Brain microvascular endothelial cell (primary cell): ENCODE data around the gene CCN2.

Experiments used
- DNase-seq: peaks from one replicate; pipeline ENCODE4 v3.0.0-alpha.2; 2020
- H3K27ac ChIP-seq: fragments of 250-450 bp; sonication (Bioruptor Pico); 2 replicates; pipeline ENCODE4 v1.5.1; 2020; ENCODE audit warnings: mild to moderate bottlenecking, moderate library complexity
- H3K27me3 ChIP-seq: fragments of 250-450 bp; sonication (Bioruptor Pico); replicated peaks from 2 replicates; pipeline ENCODE4 v1.5.1; 2020; ENCODE audit warnings: mild to moderate bottlenecking
- H3K36me3 ChIP-seq: fragments of 250-450 bp; sonication (Bioruptor Pico); replicated peaks from 2 replicates; pipeline ENCODE4 v1.5.1; 2020; ENCODE audit warnings: mild to moderate bottlenecking
- H3K4me3 ChIP-seq: 2 replicates; pipeline ENCODE4 v1.5.1; 2011; ENCODE audit warnings: low read depth, mild to moderate bottlenecking, control low read depth, low read length, moderate library complexity
- CTCF ChIP-seq: IDR thresholded peaks from 2 replicates; pipeline ENCODE4 v1.5.1; 2011; ENCODE audit warnings: low read depth, mild to moderate bottlenecking, moderate library complexity, low read length, control low read depth, inconsistent platforms; ENCODE audit errors: missing control alignments
- in situ Hi-C: cut with HindIII; loops from 2 replicates; pipeline ENCODE4 v1.10.0; 2017; ENCODE audit warnings: low sequenced_read_pairs, low pct_ligation_motif_present

CCN2 gene

GRCh38 chr6:131954775-131955107, 3.6 kb upstream of the CCN2 start:
- DNase-seq: peak; percentile 99
- Histone ChIP-seq H3K4me3 (no peak overlapping the region), H3K36me3 (peaks cover 11% of the 10 kb centered on the region), H3K27me3 (no peaks in the 10 kb centered on the region), H3K27ac (peak overlapping the region; percentile 95)
- TF ChIP-seq CTCF: no peak
- in situ Hi-C loops: no loop called here

DNA sequence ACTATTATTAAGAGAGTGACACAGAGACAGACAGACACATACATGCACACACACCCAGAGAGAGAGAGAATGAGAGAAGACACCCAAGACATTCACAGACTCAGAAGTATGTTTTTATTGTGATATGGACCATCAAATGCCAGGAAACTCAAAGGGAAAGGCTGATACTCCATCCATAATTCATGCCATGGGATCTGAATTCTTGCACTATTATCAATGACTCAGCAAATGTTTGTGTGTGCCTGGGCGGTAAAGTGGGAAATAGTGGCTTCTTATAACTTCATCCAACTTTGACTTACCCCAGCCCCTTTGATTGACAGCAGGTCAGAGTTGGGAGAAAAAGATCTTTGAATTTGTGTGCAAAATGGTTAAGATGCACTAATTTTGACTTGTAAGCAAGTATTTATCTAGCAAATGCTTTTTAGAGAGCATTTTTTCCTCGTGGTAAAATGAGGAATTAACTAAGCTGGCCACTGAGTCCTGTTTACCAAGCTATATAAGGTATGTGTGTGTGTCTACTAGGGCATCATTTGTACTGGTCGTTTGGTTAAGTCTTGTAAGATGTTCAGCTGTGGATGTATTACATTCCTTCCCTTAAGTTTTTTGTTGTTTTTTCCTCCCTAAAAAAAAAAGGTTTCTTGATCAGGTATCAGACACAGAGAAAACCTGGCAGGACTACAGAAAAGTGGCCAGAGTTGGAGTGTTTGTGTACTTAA, 3.0 kb upstream of the CCN2 start:
- Histone ChIP-seq H3K27me3 (no peaks in the 10 kb centered on the region), H3K27ac (peak overlapping the region; percentile 95), H3K36me3 (peaks cover 13% of the 10 kb centered on the region), H3K4me3 (no peak overlapping the region)
- DNase-seq: peak; percentile 82
- in situ Hi-C loops: no loop called here
- no peak for TF ChIP-seq CTCF

- no peak for TF ChIP-seq CTCF
- in situ Hi-C loops: no loop called here
- Histone ChIP-seq H3K36me3 (peaks cover 18% of the 10 kb centered on the region), H3K27me3 (no peaks in the 10 kb centered on the region), H3K4me3 (no peak overlapping the region), H3K27ac (peak overlapping the region; percentile 95)
- no peak for DNase-seq
These were observed 1.8 kb upstream of the CCN2 start for GRCh38 chr6:131952886-131953509.

- no peak for DNase-seq
- H3K27me3 ChIP-seq: no peaks in the 10 kb centered on the region
- peak overlapping the region; percentile 92 for H3K4me3 ChIP-seq
- H3K27ac ChIP-seq: peak overlapping the region; percentile 95
- TF ChIP-seq CTCF: no peak
- in situ Hi-C loops: no loop called here
- H3K36me3 ChIP-seq: peaks cover 18% of the 10 kb centered on the region
These were observed 531 bp upstream of the CCN2 start for GRCh38 chr6:131951576-131952230.

DNA sequence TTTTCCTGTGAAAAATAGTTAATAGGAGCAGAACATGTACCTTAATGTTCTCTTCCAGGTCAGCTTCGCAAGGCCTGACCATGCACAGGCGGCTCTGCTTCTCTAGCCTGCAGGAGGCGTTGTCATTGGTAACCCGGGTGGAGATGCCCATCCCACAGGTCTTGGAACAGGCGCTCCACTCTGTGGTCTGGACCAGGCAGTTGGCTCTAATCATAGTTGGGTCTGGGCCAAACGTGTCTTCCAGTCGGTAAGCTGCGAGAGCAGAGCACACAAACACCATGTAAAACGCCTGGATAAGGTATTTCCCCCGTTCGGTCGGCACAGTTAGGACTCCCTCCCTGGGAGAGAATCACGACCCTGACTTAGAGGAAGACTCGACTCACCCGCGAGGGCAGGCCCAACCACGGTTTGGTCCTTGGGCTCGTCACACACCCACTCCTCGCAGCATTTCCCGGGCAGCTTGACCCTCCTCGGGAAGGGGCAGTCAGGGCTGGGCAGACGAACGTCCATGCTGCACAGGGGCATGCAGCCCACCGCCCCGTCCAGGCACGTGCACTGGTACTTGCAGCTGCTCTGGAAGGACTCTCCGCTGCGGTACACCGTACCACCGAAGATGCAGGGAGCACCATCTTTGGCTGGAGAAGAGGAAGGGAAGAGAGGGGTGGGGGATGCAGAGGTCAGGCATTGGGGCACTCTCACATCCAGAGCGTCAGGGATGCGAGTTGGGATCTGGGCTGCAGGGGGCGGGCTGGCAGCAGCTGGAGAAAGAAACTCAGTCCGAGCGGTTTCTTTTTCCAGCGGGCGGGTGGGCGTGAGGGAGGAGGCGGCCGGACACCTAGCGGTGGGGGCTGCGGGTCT, 1.0 kb downstream of the CCN2 start:
- Histone ChIP-seq H3K36me3 (peaks cover 18% of the 10 kb centered on the region), H3K4me3 (peak overlapping the region; percentile 92), H3K27ac (peak overlapping the region; percentile 95), H3K27me3 (no peaks in the 10 kb centered on the region)
- in situ Hi-C loops: no loop called here
- TF ChIP-seq CTCF: peak; percentile 72
- DNase-seq: peak; percentile 98
